ENCODE data around the gene RSPRY1. TPM values are rescaled to one million over a fixed set of nuclear protein-coding genes. Genes with fewer than 3 reads are reported as not detected.

The RSPRY1 gene
- total and polyA plus RNA-seq, 2 of the 4 experiments (the other 2 are of a cell fraction) = 25.2 to 62.2 TPM

- in situ Hi-C loops (cut with MboI; ENCODE audit: low sequenced_read_pairs) = no loop called here
- Histone ChIP-seq H3K79me1 (ENCODE audit: low read depth in 1 of 2, low read length in 2 of 2) (peaks cover 0 to 7% of the 10 kb centered on the region in 2 experiments; a peak in 3 of 4 replicates), H3K36me3 (ENCODE audit: control insufficient read depth, insufficient read depth, low read length) (peaks cover 2% of the 10 kb centered on the region), H3K27me3 (ENCODE audit: control insufficient read depth, insufficient read depth, low read length) (no peaks in the 10 kb centered on the region), H2AK9ac (replicated peaks; ENCODE audit: low read depth, low read length, poor library complexity) (no peak overlapping the region), H4K91ac (ENCODE audit: insufficient read depth, low read depth, low read length) (no peak overlapping the region), H3K4me3 (ENCODE audit: insufficient read depth, low read depth, low read length) (no peak overlapping the region), H3K56ac (ENCODE audit: extremely low read depth, insufficient read depth, low read length) (no peak overlapping the region), H4K20me1 (ENCODE audit: insufficient read depth, low read length) (no peaks in the 10 kb centered on the region), H3K4me1 (ENCODE audit: control insufficient read depth, insufficient read depth, low read length) (peaks cover 2% of the 10 kb centered on the region; the same call in 1 of the 2 replicates), H2BK20ac (ENCODE audit: low read depth, low read length) (no peak overlapping the region), H2AK5ac (ENCODE audit: low read depth, low read length) (no peak overlapping the region), H3K23ac (ENCODE audit: low read depth, low read length) (no peak overlapping the region), H2BK120ac (ENCODE audit: low read depth, low read length) (no peak overlapping the region), H4K5ac (ENCODE audit: low read depth, low read length) (no peak overlapping the region), H3K27ac (ENCODE audit: insufficient read depth, low read length) (no peak overlapping the region), H3K9ac (ENCODE audit: low read depth, low read length) (no peak overlapping the region), H3K14ac (replicated peaks; ENCODE audit: low read depth, low read length) (no peak overlapping the region), H2BK15ac (ENCODE audit: low read depth, low read length) (no peak overlapping the region), H3K4me2 (ENCODE audit: low read depth, low read length) (no peak overlapping the region), H3K9me3 (ENCODE audit: control insufficient read depth, insufficient read depth, low read length) (no peaks in the 10 kb centered on the region), H3K9me1 (ENCODE audit: insufficient read depth, low read length) (no peaks in the 10 kb centered on the region; the same call in 1 of the 2 replicates), H3K18ac (ENCODE audit: low read depth, low read length) (no peak overlapping the region), H2BK5ac (ENCODE audit: low read depth, low read length, poor library complexity, severe bottlenecking) (no peak overlapping the region), H2AFZ (replicated peaks; ENCODE audit: low read length, poor library complexity) (no peak overlapping the region), H4K8ac (ENCODE audit: low read depth in 2 of 2, low read length in 2 of 2) (no peak overlapping the region), H3K4ac (ENCODE audit: low read depth, low read length) (no peak overlapping the region)
- dilution Hi-C loops (cut with HindIII; ENCODE audit: low sequenced_read_pairs, unreplicated experiment) = no loop called here
- CTCF ChIA-PET = no interaction called here
- intact Hi-C loops (cut with micrococcal nuclease) = no loop called here
- TF ChIP-seq MXI1 (IDR thresholded peaks at IDR 0.05; ENCODE audit: borderline replicate concordance, low read depth, low read length) (no peak), CEBPB (IDR thresholded peaks at IDR 0.05; ENCODE audit: low read depth, low read length) (no peak), ELK1 (IDR thresholded peaks at IDR 0.05; ENCODE audit: borderline replicate concordance, low read depth, low read length) (no peak), BHLHE40 (IDR thresholded peaks at IDR 0.05; ENCODE audit: low read depth, low read length) (no peak), CTCF (conservative IDR thresholded peaks at IDR 0.05; ENCODE audit: low read depth, low read length) (no peak), POLR2A (IDR thresholded peaks at IDR 0.05; ENCODE audit: low read depth, low read length) (no peak), RAD21 (IDR thresholded peaks at IDR 0.05; ENCODE audit: low read length) (no peak), RFX5 (IDR thresholded peaks at IDR 0.05; ENCODE audit: low read depth, low read length) (no peak), CHD1 (IDR thresholded peaks at IDR 0.05; ENCODE audit: low read depth, low read length) (no peak), MAFK (IDR thresholded peaks at IDR 0.05; ENCODE audit: low read depth, low read length) (no peak), NFE2L2 (IDR thresholded peaks at IDR 0.05; ENCODE audit: low read depth, low read length) (no peak)
- DNase-seq (no peak), ATAC-seq (ENCODE audit: low read depth) (no peak)
- no TSS peak for BruUV-seq (replicated peaks)
- no CpG with 5 or more reads among the region's 2 CpGs for WGBS, 2 experiments (ENCODE audit: extremely low coverage in 2 of 2, insufficient read length in 1 of 2)
- POLR2A ChIA-PET (ENCODE audit: unreplicated experiment) = no interaction called here
Observed at GRCh38 chr16:57240851-57241250, 54.7 kb downstream of the RSPRY1 start.
